Common myeloid progenitor, CD34-positive (primary cell): Measurements from ENCODE around the gene PAXX.

ENCODE experiments used
- CTCF ChIA-PET: fragments of 350-600 bp; sonication (Branson Sonifier 250); formaldehyde crosslinking; loops from one replicate; lab custom pipeline; 2021; ENCODE audit warnings: antibody characterized with exemption; lab: Charles Lee
- POLR2A ChIA-PET: fragments of 350-600 bp; sonication (Branson Sonifier 250); formaldehyde crosslinking; loops from one replicate; lab custom pipeline; 2021; ENCODE audit warnings: antibody characterized with exemption; lab: Charles Lee
- DNase-seq, 3 donors: peaks; one replicate each; pipeline versions ENCODE4 v3.0.0 to v3.0.0-alpha.2; 2013
- H3K27ac ChIP-seq, 2 experiments: 1 replicate in 1 of 2; 2 replicates in 1 of 2; pipeline ENCODE4 v1.7.0; 2013; ENCODE audit warnings: inconsistent platforms in 2 of 2, low read length in 2 of 2, mild to moderate bottlenecking in 2 of 2, low read depth in 1 of 2, moderate library complexity in 1 of 2; ENCODE audit not compliant: severe bottlenecking in 2 of 2, insufficient read depth in 1 of 2, poor library complexity in 1 of 2
- H3K27me3 ChIP-seq, 5 experiments: replicated peaks in 2 of 5; 1 replicate in 3 of 5; 2 replicates in 2 of 5; pipeline versions ENCODE4 v1.6.1 to v1.7.0; 2013; ENCODE audit warnings: low read length in 4 of 5, mild to moderate bottlenecking in 2 of 5, moderate library complexity in 2 of 5, inconsistent platforms in 1 of 5; ENCODE audit not compliant: insufficient read depth in 5 of 5, control insufficient read depth in 4 of 5
- H3K36me3 ChIP-seq, 4 experiments: 1 replicate in 2 of 4; 2 replicates in 2 of 4; pipeline versions ENCODE4 v1.6.1 to v1.7.0; 2013; ENCODE audit warnings: low read length in 3 of 4, control low read depth in 1 of 4, mild to moderate bottlenecking in 1 of 4; ENCODE audit not compliant: control insufficient read depth in 4 of 4, insufficient read depth in 4 of 4
- H3K4me1 ChIP-seq, 4 experiments: 1 replicate in 3 of 4; 2 replicates in 1 of 4; pipeline versions ENCODE4 v1.6.1 to v1.7.1; 2013; ENCODE audit warnings: low read length in 3 of 4, mild to moderate bottlenecking in 3 of 4, control low read depth in 1 of 4, inconsistent platforms in 1 of 4, moderate library complexity in 1 of 4; ENCODE audit not compliant: control insufficient read depth in 4 of 4, insufficient read depth in 4 of 4; ENCODE audit errors: control extremely low read depth in 1 of 4
- H3K4me3 ChIP-seq, 7 experiments: 1 replicate in 4 of 7; 2 replicates in 3 of 7; pipeline versions ENCODE4 v1.5.1 to v1.7.0; 2013; ENCODE audit warnings: mild to moderate bottlenecking in 7 of 7, low read length in 6 of 7, moderate library complexity in 6 of 7, inconsistent platforms in 2 of 7, low read depth in 2 of 7, control low read depth in 1 of 7; ENCODE audit not compliant: insufficient read depth in 4 of 7, control insufficient read depth in 1 of 7; ENCODE audit errors: extremely low read depth in 1 of 7
- H3K9me3 ChIP-seq, 5 experiments: 1 replicate in 4 of 5; 2 replicates in 1 of 5; pipeline versions ENCODE4 v1.6.1 to v1.7.1; 2013; ENCODE audit warnings: low read length in 4 of 5, mild to moderate bottlenecking in 2 of 5, inconsistent platforms in 1 of 5, low read depth in 1 of 5, moderate library complexity in 1 of 5; ENCODE audit not compliant: control insufficient read depth in 4 of 5, insufficient read depth in 2 of 5; ENCODE audit errors: control extremely low read depth in 1 of 5
- WGBS: methylation state at CpG from one replicate; pipeline ENCODE4 v1.1.5; 2013; ENCODE audit not compliant: insufficient coverage; 5-methylcytosine and 5-hydroxymethylcytosine counted together

The PAXX gene

GRCh38 chr9:136953771-136954269 is 38.4 kb upstream of the PAXX start:
- Histone ChIP-seq H3K27me3 (no peaks in the 10 kb centered on the region), H3K36me3 (no peaks in the 10 kb centered on the region), H3K4me1 (peaks cover 0 to 16% (median 12%) of the 10 kb centered on the region in 4 experiments), H3K9me3 (no peaks in the 10 kb centered on the region), H3K4me3 (no peak overlapping the region), H3K27ac (no peak overlapping the region)
- POLR2A ChIA-PET, result no interaction called here
- no peak for DNase-seq
- CTCF ChIA-PET, result no interaction called here
- 90% methylated on average over 14 of the region's 19 CpGs for WGBS

- Histone ChIP-seq H3K9me3 (no peaks in the 10 kb centered on the region), H3K36me3 (no peaks in the 10 kb centered on the region), H3K27ac (no peak overlapping the region), H3K4me1 (peaks cover 0 to 10% (median 7%) of the 10 kb centered on the region in 4 experiments), H3K27me3 (no peaks in the 10 kb centered on the region), H3K4me3 (no peak overlapping the region)
- no peak for DNase-seq
- POLR2A ChIA-PET, result no interaction called here
- WGBS, result 94% methylated on average over 14 of the region's 25 CpGs
- CTCF ChIA-PET, result interaction anchor here (1.1 to 1.4 kb wide), 2 partner anchors 75 to 81 kb away, joined by 3 read pairs; no protein-coding TSS in a partner anchor
Measured at GRCh38 chr9:136954270-136955083, 37.7 kb upstream of the PAXX start.

- no peaks in the 10 kb centered on the region for H3K9me3 ChIP-seq
- 93% methylated on average over 14 of the region's 14 CpGs for WGBS
- no peak overlapping the region for H3K27ac ChIP-seq
- POLR2A ChIA-PET, result no interaction called here
- no peak for DNase-seq
- H3K27me3 ChIP-seq, result no peaks in the 10 kb centered on the region
- no peak overlapping the region for H3K4me3 ChIP-seq
- H3K4me1 ChIP-seq, result peaks cover 0 to 4% (median 3%) of the 10 kb centered on the region in 4 experiments
- CTCF ChIA-PET, result interaction anchor here (1.1 to 1.4 kb wide), 2 partner anchors 74 to 80 kb away, joined by 3 read pairs; no protein-coding TSS in a partner anchor
- no peaks in the 10 kb centered on the region for H3K36me3 ChIP-seq
Measured at GRCh38 chr9:136955202-136955942, 36.9 kb upstream of the PAXX start.

GRCh38 chr9:136955943-136956335 is 36.3 kb upstream of the PAXX start:
- Histone ChIP-seq H3K4me3 (no peak overlapping the region), H3K9me3 (no peaks in the 10 kb centered on the region), H3K36me3 (no peaks in the 10 kb centered on the region), H3K27ac (no peak overlapping the region), H3K27me3 (no peaks in the 10 kb centered on the region), H3K4me1 (no peaks in the 10 kb centered on the region)
- 95% methylated on average over 4 of the region's 9 CpGs for WGBS
- POLR2A ChIA-PET, result no interaction called here
- DNase-seq, result no peak
- CTCF ChIA-PET, result interaction anchor here (1.1 to 1.4 kb wide), 2 partner anchors 73 to 79 kb away, joined by 3 read pairs; no protein-coding TSS in a partner anchor

DNA sequence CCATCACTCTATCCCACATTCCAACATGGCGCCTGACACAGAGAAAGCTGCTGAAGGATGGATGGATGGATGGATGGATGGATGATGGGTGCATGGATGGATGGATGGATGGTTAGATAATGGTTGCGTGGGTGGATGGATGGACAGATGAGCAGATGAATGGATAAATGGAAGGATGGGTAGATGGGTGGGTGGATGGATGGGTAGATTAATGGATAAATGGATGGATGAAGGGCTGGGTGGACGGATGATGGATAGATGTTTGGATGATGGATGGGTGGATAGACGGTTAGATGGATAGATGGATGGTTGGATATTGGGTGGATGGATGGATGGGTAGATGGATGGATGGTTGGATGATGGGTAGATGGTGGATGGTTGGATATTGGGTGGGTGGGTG is 35.6 kb upstream of the PAXX start:
- Histone ChIP-seq H3K4me3 (no peak overlapping the region), H3K27ac (no peak overlapping the region), H3K9me3 (no peaks in the 10 kb centered on the region), H3K27me3 (no peaks in the 10 kb centered on the region), H3K36me3 (no peaks in the 10 kb centered on the region), H3K4me1 (no peaks in the 10 kb centered on the region)
- POLR2A ChIA-PET, result no interaction called here
- 96% methylated on average over 3 of the region's 4 CpGs for WGBS
- CTCF ChIA-PET, result no interaction called here
- no peak for DNase-seq

DNA sequence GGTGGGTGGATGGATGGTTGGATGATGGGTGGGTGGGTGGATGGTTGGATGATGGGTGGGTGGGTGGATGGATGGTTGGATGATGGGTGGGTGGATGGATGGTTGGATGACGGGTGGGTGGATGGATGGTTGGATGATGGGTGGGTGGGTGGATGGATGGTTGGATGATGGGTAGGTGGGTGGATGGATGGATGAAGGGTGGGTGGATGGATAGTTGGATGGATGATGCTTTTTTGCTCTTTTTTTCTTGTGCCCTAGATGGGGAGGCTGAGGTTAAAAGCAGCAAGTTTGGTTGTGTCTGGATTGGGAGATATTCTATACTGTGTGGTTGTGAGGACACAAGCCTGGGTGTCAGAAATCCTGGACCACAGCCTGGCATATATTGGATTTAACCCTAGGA is 34.8 kb upstream of the PAXX start:
- DNase-seq, result no peak
- no peak overlapping the region for H3K27ac ChIP-seq
- ChIA-PET CTCF (no interaction called here), POLR2A (no interaction called here)
- 100% methylated on average over 1 of the region's 1 CpG for WGBS
- no peak overlapping the region for H3K4me3 ChIP-seq
- H3K9me3 ChIP-seq, result no peaks in the 10 kb centered on the region
- no peaks in the 10 kb centered on the region for H3K27me3 ChIP-seq
- H3K4me1 ChIP-seq, result no peaks in the 10 kb centered on the region
- no peaks in the 10 kb centered on the region for H3K36me3 ChIP-seq

DNA sequence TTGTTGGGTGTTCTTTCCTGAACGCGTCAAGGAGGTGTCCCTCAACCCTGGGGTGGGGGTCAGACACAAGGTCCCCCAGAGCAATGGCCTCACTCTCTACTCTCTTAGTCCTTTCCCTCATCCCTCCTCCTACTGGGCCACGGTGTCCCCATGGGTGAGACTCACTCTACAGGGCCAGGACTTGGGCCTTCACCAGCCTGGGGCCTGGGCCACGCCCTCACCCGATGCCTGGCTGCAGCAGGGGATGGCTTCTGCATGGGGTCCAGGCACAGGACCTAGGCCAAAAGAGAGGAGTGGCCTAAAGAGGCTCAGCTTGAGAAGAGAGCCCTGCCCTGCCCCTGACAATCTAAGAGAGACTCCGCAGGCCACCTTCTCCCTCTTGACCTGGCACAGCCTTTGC is 34.3 kb upstream of the PAXX start:
- ChIA-PET CTCF (interaction anchor here (1.3 kb wide), 1 partner anchor 77 kb away, joined by 4 read pairs; no protein-coding TSS in a partner anchor), POLR2A (no interaction called here)
- Histone ChIP-seq H3K27me3 (no peaks in the 10 kb centered on the region), H3K27ac (no peak overlapping the region), H3K9me3 (no peaks in the 10 kb centered on the region), H3K4me3 (no peak overlapping the region), H3K36me3 (no peaks in the 10 kb centered on the region), H3K4me1 (no peaks in the 10 kb centered on the region)
- DNase-seq, result no peak
- WGBS, result 93% methylated on average over 4 of the region's 6 CpGs
